Prostate gland (tissue), 2 donors: ENCODE measurements around the gene SPATA1. TPM values are rescaled to one million over a fixed set of nuclear protein-coding genes. Genes with fewer than 3 reads are reported as not detected.

Experiments
- DNase-seq: peaks from one replicate; pipeline ENCODE4 v3.0.0-alpha.2; 2019; ENCODE audit warnings: low spot score
- H3K27ac ChIP-seq, 2 donors: fragments of 200-600 bp; sonication (generic); 2 replicates each; pipeline ENCODE4 v1.5.1; 2017 to 2019
- H3K27me3 ChIP-seq: fragments of 200-600 bp; sonication (generic); replicated peaks from 2 replicates; pipeline ENCODE4 v1.5.1; 2019; ENCODE audit not compliant: insufficient read depth
- H3K36me3 ChIP-seq, 2 donors: fragments of 200-600 bp; sonication (generic); 1 replicate in 1 of 2; 2 replicates in 1 of 2; pipeline versions ENCODE4 v1.5.1 to v1.8.1; 2017 to 2019
- H3K4me1 ChIP-seq: fragments of 200-600 bp; sonication (generic); replicated peaks from 2 replicates; pipeline ENCODE4 v1.5.1; 2019
- H3K4me3 ChIP-seq, 2 donors: fragments of 200-600 bp; sonication (generic); 2 replicates each; pipeline ENCODE4 v1.5.1; 2017 to 2019
- H3K9me3 ChIP-seq: fragments of 200-600 bp; sonication (generic); 2 replicates; pipeline ENCODE4 v1.5.1; 2017
- CTCF ChIP-seq, 4 experiments: fragments of 200-600 bp in 2 of 4; fragments of 450-650 bp in 2 of 4; sonication (generic) in 2 of 4; IDR thresholded peaks; 1 replicate in 3 of 4; 2 replicates in 1 of 4; pipeline ENCODE4 v1.5.1; 2016 to 2019; ENCODE audit warnings: antibody characterized with exemption in 4 of 4, mild to moderate bottlenecking in 2 of 4, moderate library complexity in 2 of 4
- POLR2A ChIP-seq: fragments of 450-650 bp; IDR thresholded peaks from one replicate; pipeline ENCODE4 v1.6.1; 2016; ENCODE audit warnings: antibody characterized with exemption, mild to moderate bottlenecking
- POLR2AphosphoS5 ChIP-seq: sonication (generic); formaldehyde crosslinking; IDR thresholded peaks from one replicate; pipeline ENCODE4 v1.6.1; 2017; ENCODE audit warnings: antibody characterized with exemption
- WGBS: methylation state at CpG from one replicate; pipeline ENCODE4 v1.1.5; 2018; 5-methylcytosine and 5-hydroxymethylcytosine counted together
- intact Hi-C: fragments of 100-400 bp; cut with DNase I; formaldehyde crosslinking; loops from one replicate; pipeline ENCODE4 v1.14.2; 2022
- total RNA-seq, 2 donors: library from RNA; depleted of rRNA; stranded (reverse); fragments of >200 nt; gene quantifications; one replicate each; pipeline ENCODE4 v1.1.0, GENCODE V29; 2016

Gene SPATA1
- total RNA-seq, 2 donors from 2014 or later: 0.05 to 3.8 TPM

- intact Hi-C loops: loop anchor here (5.0 kb wide), 1 partner anchor 64 kb away; the partner anchor contains the start of gene CTBS
- no peaks in the 10 kb centered on the region for H3K9me3 ChIP-seq
- H3K27ac ChIP-seq: no peak overlapping the region
- H3K4me1 ChIP-seq: peaks cover 2% of the 10 kb centered on the region
- no peak for TF ChIP-seq POLR2A
- TF ChIP-seq CTCF (IDR thresholded peaks at IDR 0.05): no peak
- no peak for TF ChIP-seq POLR2AphosphoS5
- DNase-seq: no peak
- H3K27me3 ChIP-seq: no peaks in the 10 kb centered on the region
- no peaks in the 10 kb centered on the region for H3K36me3 ChIP-seq
- H3K4me3 ChIP-seq: no peak overlapping the region
- 94% methylated on average over 1 of the region's 1 CpG for WGBS
These were observed 2.3 kb downstream of the SPATA1 start for GRCh38 chr1:84508510-84508909.

GRCh38 chr1:84509029-84509428, 2.8 kb downstream of the SPATA1 start:
- intact Hi-C loops: loop anchor here (5.0 kb wide), 1 partner anchor 63 kb away; the partner anchor contains the start of gene CTBS
- WGBS: 92% methylated on average over 4 of the region's 4 CpGs
- H3K27ac ChIP-seq: no peak overlapping the region
- no peaks in the 10 kb centered on the region for H3K36me3 ChIP-seq
- no peaks in the 10 kb centered on the region for H3K27me3 ChIP-seq
- no peak overlapping the region for H3K4me3 ChIP-seq
- no peak for DNase-seq
- H3K9me3 ChIP-seq: no peaks in the 10 kb centered on the region
- peaks cover 2% of the 10 kb centered on the region for H3K4me1 ChIP-seq
- TF ChIP-seq POLR2A (no peak), POLR2AphosphoS5 (no peak), CTCF (IDR thresholded peaks at IDR 0.05) (no peak)

GRCh38 chr1:84510165-84510564, 4.0 kb downstream of the SPATA1 start:
- Histone ChIP-seq H3K9me3 (no peaks in the 10 kb centered on the region), H3K4me3 (no peak overlapping the region), H3K27me3 (no peaks in the 10 kb centered on the region), H3K27ac (no peak overlapping the region), H3K4me1 (no peaks in the 10 kb centered on the region), H3K36me3 (no peaks in the 10 kb centered on the region)
- TF ChIP-seq POLR2A: no peak
- TF ChIP-seq POLR2AphosphoS5: no peak
- no peak for TF ChIP-seq CTCF (IDR thresholded peaks at IDR 0.05)
- WGBS: 61% methylated on average over 2 of the region's 2 CpGs
- intact Hi-C loops: no loop called here
- no peak for DNase-seq

GRCh38 chr1:84510668-84511067, 4.5 kb downstream of the SPATA1 start:
- 36% methylated on average over 3 of the region's 3 CpGs for WGBS
- Histone ChIP-seq H3K36me3 (no peaks in the 10 kb centered on the region), H3K27me3 (no peaks in the 10 kb centered on the region), H3K4me3 (no peak overlapping the region), H3K9me3 (no peaks in the 10 kb centered on the region), H3K4me1 (no peaks in the 10 kb centered on the region), H3K27ac (no peak overlapping the region)
- no peak for TF ChIP-seq POLR2A
- peak; percentile 17 for TF ChIP-seq POLR2AphosphoS5
- intact Hi-C loops: no loop called here
- DNase-seq: no peak

GRCh38 chr1:84524590-84524989, 18.4 kb downstream of the SPATA1 start:
- no peaks in the 10 kb centered on the region for H3K36me3 ChIP-seq
- H3K4me3 ChIP-seq: no peak overlapping the region
- H3K27me3 ChIP-seq: no peaks in the 10 kb centered on the region
- no peaks in the 10 kb centered on the region for H3K9me3 ChIP-seq
- no peak overlapping the region for H3K27ac ChIP-seq
- no peak for TF ChIP-seq CTCF (IDR thresholded peaks at IDR 0.05)
- TF ChIP-seq POLR2A: no peak
- TF ChIP-seq POLR2AphosphoS5: no peak
- intact Hi-C loops: no loop called here
- no peak for DNase-seq
- no peaks in the 10 kb centered on the region for H3K4me1 ChIP-seq
